Measurements from ENCODE around the gene FAM162A.

The FAM162A gene

DNA sequence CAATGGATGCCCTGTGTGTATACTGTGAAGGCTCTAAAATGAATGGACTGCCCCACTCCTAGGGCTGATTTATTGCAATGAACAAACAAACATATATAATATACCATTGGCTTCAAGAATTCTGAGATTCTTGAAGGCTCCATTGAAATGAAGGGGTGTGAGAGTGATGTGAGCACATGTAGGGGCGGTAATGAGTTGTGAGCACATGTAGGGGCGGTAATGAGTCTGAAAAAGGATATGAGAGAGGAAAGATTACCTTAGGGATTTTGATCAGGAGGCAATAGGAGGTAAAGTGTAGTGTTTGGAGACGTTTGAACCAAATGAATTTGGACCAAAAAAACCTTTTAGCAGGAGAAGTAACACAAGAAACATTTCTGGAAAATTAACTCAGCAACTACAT is 3.7 kb downstream of the FAM162A start:
- peaks cover 45% of the 10 kb centered on the region for H3K36me3 ChIP-seq (ENCODE audit: control insufficient read depth, low read length)
- H3K9me3 ChIP-seq (ENCODE audit: control insufficient read depth, insufficient read depth, low read length), result no peaks in the 10 kb centered on the region
- H3K27me3 ChIP-seq (ENCODE audit: control insufficient read depth, low read length), result no peaks in the 10 kb centered on the region
- H3K79me2 ChIP-seq (ENCODE audit: control insufficient read depth, low read length), result peaks cover 88% of the 10 kb centered on the region
- no peak for TF ChIP-seq EZH2phosphoT487 (IDR thresholded peaks at IDR 0.05; ENCODE audit: borderline replicate concordance, low read length)
- TF ChIP-seq, protein P1, sequence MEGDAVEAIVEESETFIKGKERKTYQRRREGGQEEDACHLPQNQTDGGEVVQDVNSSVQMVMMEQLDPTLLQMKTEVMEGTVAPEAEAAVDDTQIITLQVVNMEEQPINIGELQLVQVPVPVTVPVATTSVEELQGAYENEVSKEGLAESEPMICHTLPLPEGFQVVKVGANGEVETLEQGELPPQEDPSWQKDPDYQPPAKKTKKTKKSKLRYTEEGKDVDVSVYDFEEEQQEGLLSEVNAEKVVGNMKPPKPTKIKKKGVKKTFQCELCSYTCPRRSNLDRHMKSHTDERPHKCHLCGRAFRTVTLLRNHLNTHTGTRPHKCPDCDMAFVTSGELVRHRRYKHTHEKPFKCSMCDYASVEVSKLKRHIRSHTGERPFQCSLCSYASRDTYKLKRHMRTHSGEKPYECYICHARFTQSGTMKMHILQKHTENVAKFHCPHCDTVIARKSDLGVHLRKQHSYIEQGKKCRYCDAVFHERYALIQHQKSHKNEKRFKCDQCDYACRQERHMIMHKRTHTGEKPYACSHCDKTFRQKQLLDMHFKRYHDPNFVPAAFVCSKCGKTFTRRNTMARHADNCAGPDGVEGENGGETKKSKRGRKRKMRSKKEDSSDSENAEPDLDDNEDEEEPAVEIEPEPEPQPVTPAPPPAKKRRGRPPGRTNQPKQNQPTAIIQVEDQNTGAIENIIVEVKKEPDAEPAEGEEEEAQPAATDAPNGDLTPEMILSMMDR (IDR thresholded peaks at IDR 0.05; ENCODE audit: low read depth, low read length, poor library complexity, severe bottlenecking), result no peak
- peak overlapping the region; percentile 99 for H3K4me2 ChIP-seq (ENCODE audit: low read length)
- H3K4me1 ChIP-seq (ENCODE audit: control insufficient read depth, low read length), result peaks cover 49% of the 10 kb centered on the region
- H3K4me3 ChIP-seq (ENCODE audit: low read length), result 0 out of 2 replicates have a peak overlapping the region, but pooled peaks have one; percentile 76
- peaks cover 3% of the 10 kb centered on the region; the same call in 1 of the 2 replicates for H4K20me1 ChIP-seq (ENCODE audit: control insufficient read depth, insufficient read depth, low read depth, low read length)
- H3K27ac ChIP-seq (ENCODE audit: low read depth, low read length), result no peak overlapping the region
- H3K9me2 ChIP-seq (replicated peaks; ENCODE audit: control insufficient read depth, low read length), result no peaks in the 10 kb centered on the region
- 0 out of 2 replicates have a peak, but pooled peaks cover 2% of the 10 kb centered on the region for H3F3A ChIP-seq (ENCODE audit: control insufficient read depth, insufficient read depth)

DNA sequence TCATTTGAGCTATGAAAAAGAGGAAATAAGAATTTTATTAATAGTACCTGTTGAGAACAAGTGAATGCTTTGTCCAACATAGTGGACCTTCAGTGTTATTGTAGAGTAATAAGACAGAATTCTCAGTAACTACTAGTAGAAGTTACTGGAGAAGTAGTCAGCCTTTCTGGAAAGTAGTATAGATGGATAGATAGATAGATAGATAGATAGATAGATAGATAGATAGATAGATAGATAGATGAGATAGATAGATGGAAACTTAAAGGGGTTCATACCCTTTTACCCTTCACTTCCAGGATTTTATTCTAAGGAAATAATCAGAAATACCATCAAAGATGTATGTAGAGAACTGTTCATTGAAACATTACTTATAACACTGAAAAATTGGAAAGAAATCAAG is 5.2 kb downstream of the FAM162A start:
- Histone ChIP-seq H3K27me3 (ENCODE audit: control insufficient read depth, low read length) (no peaks in the 10 kb centered on the region), H3K27ac (ENCODE audit: low read depth, low read length) (no peak overlapping the region), H3K4me1 (ENCODE audit: control insufficient read depth, low read length) (peaks cover 42% of the 10 kb centered on the region), H3K79me2 (ENCODE audit: control insufficient read depth, low read length) (peaks cover 89% of the 10 kb centered on the region), H3K36me3 (ENCODE audit: control insufficient read depth, low read length) (peaks cover 59% of the 10 kb centered on the region), H3K4me2 (ENCODE audit: low read length) (no peak overlapping the region), H3K4me3 (ENCODE audit: low read length) (no peak overlapping the region), H4K20me1 (ENCODE audit: control insufficient read depth, insufficient read depth, low read depth, low read length) (peaks cover 7% of the 10 kb centered on the region; the same call in 1 of the 2 replicates), H3K9me2 (replicated peaks; ENCODE audit: control insufficient read depth, low read length) (no peaks in the 10 kb centered on the region), H3K9me3 (ENCODE audit: control insufficient read depth, insufficient read depth, low read length) (no peaks in the 10 kb centered on the region), H3F3A (ENCODE audit: control insufficient read depth, insufficient read depth) (0 out of 2 replicates have a peak, but pooled peaks cover 2% of the 10 kb centered on the region)
- no peak for TF ChIP-seq EZH2phosphoT487 (IDR thresholded peaks at IDR 0.05; ENCODE audit: borderline replicate concordance, low read length)

DNA sequence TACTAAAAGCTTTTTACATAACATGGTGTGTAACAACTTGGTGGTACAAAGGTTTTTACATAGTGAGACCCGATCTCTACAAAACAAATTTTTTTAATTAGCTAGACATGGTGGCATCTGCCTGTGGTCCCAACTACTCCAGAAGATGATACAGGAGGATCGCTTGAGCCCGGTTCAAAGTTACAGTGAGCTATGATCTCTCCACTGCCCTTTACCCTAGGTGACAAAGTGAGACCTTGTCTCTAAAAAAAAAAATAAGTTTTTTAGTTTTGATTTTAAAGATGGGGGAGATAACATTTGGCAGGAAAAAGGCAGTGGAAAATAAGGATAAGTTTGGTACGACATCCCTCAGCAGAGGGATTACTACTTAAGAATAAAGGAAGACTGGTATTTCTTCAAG is 5.9 kb downstream of the FAM162A start:
- H3F3A ChIP-seq (ENCODE audit: control insufficient read depth, insufficient read depth), result 0 out of 2 replicates have a peak, but pooled peaks cover 2% of the 10 kb centered on the region
- no peaks in the 10 kb centered on the region for H3K9me2 ChIP-seq (replicated peaks; ENCODE audit: control insufficient read depth, low read length)
- H3K36me3 ChIP-seq (ENCODE audit: control insufficient read depth, low read length), result peaks cover 64% of the 10 kb centered on the region
- peaks cover 87% of the 10 kb centered on the region for H3K79me2 ChIP-seq (ENCODE audit: control insufficient read depth, low read length)
- no peaks in the 10 kb centered on the region for H3K9me3 ChIP-seq (ENCODE audit: control insufficient read depth, insufficient read depth, low read length)
- peaks cover 42% of the 10 kb centered on the region for H3K4me1 ChIP-seq (ENCODE audit: control insufficient read depth, low read length)
- peaks cover 7% of the 10 kb centered on the region; the same call in 1 of the 2 replicates for H4K20me1 ChIP-seq (ENCODE audit: control insufficient read depth, insufficient read depth, low read depth, low read length)
- no peak for TF ChIP-seq EZH2phosphoT487 (IDR thresholded peaks at IDR 0.05; ENCODE audit: borderline replicate concordance, low read length)
- TF ChIP-seq, protein P1 (IDR thresholded peaks at IDR 0.05; ENCODE audit: low read depth, low read length, poor library complexity, severe bottlenecking), result no peak
- H3K4me2 ChIP-seq (ENCODE audit: low read length), result no peak overlapping the region
- H3K4me3 ChIP-seq (ENCODE audit: low read length), result no peak overlapping the region
- H3K27me3 ChIP-seq (ENCODE audit: control insufficient read depth, low read length), result no peaks in the 10 kb centered on the region
- no peak overlapping the region for H3K27ac ChIP-seq (ENCODE audit: low read depth, low read length)

DNA sequence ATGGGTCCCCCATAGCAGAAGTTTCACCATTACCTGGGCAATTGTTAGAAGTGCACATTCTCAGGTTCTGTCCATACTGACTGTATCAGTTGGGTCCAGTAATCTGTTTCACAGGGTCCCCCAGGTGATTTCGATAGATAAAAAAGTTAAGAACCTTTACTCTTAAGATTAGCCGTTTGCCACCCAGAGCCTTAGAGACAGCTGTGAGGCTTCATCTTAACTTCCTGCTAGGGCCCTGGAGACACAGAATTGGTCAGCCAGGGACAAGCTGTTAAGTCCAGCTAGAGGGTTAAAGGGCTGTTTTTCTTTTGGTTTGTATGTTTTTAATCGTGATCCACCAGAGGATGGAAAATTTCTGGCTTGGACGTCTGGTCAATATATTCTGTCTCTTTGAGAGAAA is 6.7 kb downstream of the FAM162A start:
- no peak for TF ChIP-seq EZH2phosphoT487 (IDR thresholded peaks at IDR 0.05; ENCODE audit: borderline replicate concordance, low read length)
- TF ChIP-seq, protein P1 (IDR thresholded peaks at IDR 0.05; ENCODE audit: low read depth, low read length, poor library complexity, severe bottlenecking), result no peak
- H3K27ac ChIP-seq (ENCODE audit: low read depth, low read length), result no peak overlapping the region

More for the DNA sequence above, 6.7 kb downstream of the FAM162A start:
- Histone ChIP-seq H4K20me1 (ENCODE audit: control insufficient read depth, insufficient read depth, low read depth, low read length) (peaks cover 7% of the 10 kb centered on the region; the same call in 1 of the 2 replicates), H3K79me2 (ENCODE audit: control insufficient read depth, low read length) (peaks cover 81% of the 10 kb centered on the region), H3K9me2 (replicated peaks; ENCODE audit: control insufficient read depth, low read length) (no peaks in the 10 kb centered on the region), H3K27me3 (ENCODE audit: control insufficient read depth, low read length) (no peaks in the 10 kb centered on the region), H3K4me3 (ENCODE audit: low read length) (no peak overlapping the region), H3K36me3 (ENCODE audit: control insufficient read depth, low read length) (peaks cover 62% of the 10 kb centered on the region), H3F3A (ENCODE audit: control insufficient read depth, insufficient read depth) (0 out of 2 replicates have a peak, but pooled peaks cover 2% of the 10 kb centered on the region), H3K9me3 (ENCODE audit: control insufficient read depth, insufficient read depth, low read length) (no peaks in the 10 kb centered on the region), H3K4me1 (ENCODE audit: control insufficient read depth, low read length) (peaks cover 36% of the 10 kb centered on the region), H3K4me2 (ENCODE audit: low read length) (no peak overlapping the region)

All from DOHH2 (cell line).